ENCODE measurements around the gene DVL3.

Gene DVL3

DNA sequence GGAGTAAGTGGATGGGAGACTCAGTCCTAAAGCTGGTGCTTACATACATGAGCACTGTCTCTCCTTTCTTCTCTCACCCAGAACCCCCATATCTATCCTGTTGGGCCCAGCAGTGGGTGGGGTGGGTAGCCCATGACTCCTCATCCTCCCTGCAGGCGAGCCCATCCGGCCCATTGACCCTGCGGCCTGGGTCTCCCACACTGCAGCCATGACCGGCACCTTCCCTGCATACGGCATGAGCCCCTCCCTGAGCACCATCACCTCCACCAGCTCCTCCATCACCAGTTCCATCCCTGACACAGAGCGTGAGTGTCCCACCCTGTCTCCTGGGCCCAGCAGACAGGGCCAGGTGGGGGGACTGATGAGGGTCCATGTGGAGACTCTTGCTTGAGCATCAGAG is 11.5 kb downstream of the DVL3 start:
- H3K9me3 ChIP-seq = no peaks in the 10 kb centered on the region
- TF ChIP-seq, protein P1, sequence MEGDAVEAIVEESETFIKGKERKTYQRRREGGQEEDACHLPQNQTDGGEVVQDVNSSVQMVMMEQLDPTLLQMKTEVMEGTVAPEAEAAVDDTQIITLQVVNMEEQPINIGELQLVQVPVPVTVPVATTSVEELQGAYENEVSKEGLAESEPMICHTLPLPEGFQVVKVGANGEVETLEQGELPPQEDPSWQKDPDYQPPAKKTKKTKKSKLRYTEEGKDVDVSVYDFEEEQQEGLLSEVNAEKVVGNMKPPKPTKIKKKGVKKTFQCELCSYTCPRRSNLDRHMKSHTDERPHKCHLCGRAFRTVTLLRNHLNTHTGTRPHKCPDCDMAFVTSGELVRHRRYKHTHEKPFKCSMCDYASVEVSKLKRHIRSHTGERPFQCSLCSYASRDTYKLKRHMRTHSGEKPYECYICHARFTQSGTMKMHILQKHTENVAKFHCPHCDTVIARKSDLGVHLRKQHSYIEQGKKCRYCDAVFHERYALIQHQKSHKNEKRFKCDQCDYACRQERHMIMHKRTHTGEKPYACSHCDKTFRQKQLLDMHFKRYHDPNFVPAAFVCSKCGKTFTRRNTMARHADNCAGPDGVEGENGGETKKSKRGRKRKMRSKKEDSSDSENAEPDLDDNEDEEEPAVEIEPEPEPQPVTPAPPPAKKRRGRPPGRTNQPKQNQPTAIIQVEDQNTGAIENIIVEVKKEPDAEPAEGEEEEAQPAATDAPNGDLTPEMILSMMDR (IDR thresholded peaks at IDR 0.05; ENCODE audit: low read depth, low read length) = no peak
- no peak overlapping the region for H3K4me3 ChIP-seq (ENCODE audit: low read depth, low read length)
- H3K4me1 ChIP-seq = no peaks in the 10 kb centered on the region
- no peak for DNase-seq
- peaks cover 74% of the 10 kb centered on the region for H3K36me3 ChIP-seq
- H3K27me3 ChIP-seq = no peaks in the 10 kb centered on the region

DNA sequence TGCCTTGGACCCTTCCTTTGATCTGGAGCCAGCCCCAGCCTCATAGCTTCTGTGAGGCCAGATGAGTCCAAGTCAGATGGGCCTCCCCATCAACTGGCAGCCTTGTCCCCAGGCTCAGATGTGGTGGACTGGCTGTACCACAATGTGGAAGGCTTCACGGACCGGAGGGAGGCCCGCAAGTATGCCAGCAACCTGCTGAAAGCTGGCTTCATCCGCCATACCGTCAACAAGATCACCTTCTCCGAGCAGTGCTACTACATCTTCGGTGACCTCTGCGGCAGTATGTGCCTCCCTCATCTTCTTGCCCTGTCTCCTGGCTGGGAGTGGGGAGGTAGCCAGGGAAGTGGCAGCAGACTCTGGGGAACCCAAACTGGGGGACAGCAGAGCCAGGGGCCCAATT is 12.6 kb downstream of the DVL3 start:
- Histone ChIP-seq H3K9me3 (no peaks in the 10 kb centered on the region), H3K36me3 (peaks cover 74% of the 10 kb centered on the region), H3K4me3 (ENCODE audit: low read depth, low read length) (no peak overlapping the region), H3K27me3 (no peaks in the 10 kb centered on the region), H3K4me1 (no peaks in the 10 kb centered on the region)
- TF ChIP-seq, protein P1 (IDR thresholded peaks at IDR 0.05; ENCODE audit: low read depth, low read length) = no peak
- DNase-seq = no peak

GRCh38 chr3:184168363-184169120 is 13.4 kb downstream of the DVL3 start:
- no peak for DNase-seq
- H3K9me3 ChIP-seq = no peaks in the 10 kb centered on the region
- no peaks in the 10 kb centered on the region for H3K27me3 ChIP-seq
- no peak overlapping the region for H3K4me3 ChIP-seq (ENCODE audit: low read depth, low read length)
- H3K36me3 ChIP-seq = peaks cover 69% of the 10 kb centered on the region
- TF ChIP-seq, protein P1 (IDR thresholded peaks at IDR 0.05; ENCODE audit: low read depth, low read length) = no peak
- no peaks in the 10 kb centered on the region for H3K4me1 ChIP-seq

- H3K4me1 ChIP-seq = no peaks in the 10 kb centered on the region
- no peaks in the 10 kb centered on the region for H3K27me3 ChIP-seq
- no peak for DNase-seq
Measured at GRCh38 chr3:184169896-184170875, 15.0 kb downstream of the DVL3 start.

DNA sequence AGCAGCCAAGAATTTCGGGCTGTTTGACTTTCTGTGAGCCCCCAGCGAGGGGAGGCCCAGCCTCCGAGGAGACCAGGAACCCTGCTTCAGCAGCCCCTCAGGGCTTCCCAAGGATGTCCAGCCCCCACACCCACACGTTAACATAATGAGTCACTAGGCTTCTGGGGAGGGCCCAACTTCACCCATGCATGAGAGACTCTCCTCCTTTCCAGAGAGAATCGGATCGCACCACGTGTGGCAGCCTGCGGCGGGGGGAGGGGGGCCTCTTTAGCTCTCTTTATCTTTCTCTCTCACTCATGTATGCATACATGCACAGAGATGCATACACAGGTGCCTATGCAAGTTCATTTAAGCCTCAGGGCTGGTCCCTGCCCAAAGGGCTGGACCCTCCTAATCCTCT is 16.4 kb downstream of the DVL3 start:
- no peak for DNase-seq
- H3K4me3 ChIP-seq (ENCODE audit: low read depth, low read length) = no peak overlapping the region
- no peaks in the 10 kb centered on the region for H3K4me1 ChIP-seq
- peaks cover 39% of the 10 kb centered on the region for H3K36me3 ChIP-seq
- no peaks in the 10 kb centered on the region for H3K9me3 ChIP-seq
- no peaks in the 10 kb centered on the region for H3K27me3 ChIP-seq
- TF ChIP-seq, protein P1 (IDR thresholded peaks at IDR 0.05; ENCODE audit: low read depth, low read length) = no peak

More at GRCh38 chr3:184169896-184170875, 15.0 kb downstream of the DVL3 start:
- TF ChIP-seq, protein P1 (IDR thresholded peaks at IDR 0.05; ENCODE audit: low read depth, low read length) = no peak
- H3K4me3 ChIP-seq (ENCODE audit: low read depth, low read length) = no peak overlapping the region
- H3K36me3 ChIP-seq = peaks cover 52% of the 10 kb centered on the region
- no peaks in the 10 kb centered on the region for H3K9me3 ChIP-seq

Data from BE2C (cell line).